Measurements from ENCODE around the gene ACKR4.

The ACKR4 gene

DNA sequence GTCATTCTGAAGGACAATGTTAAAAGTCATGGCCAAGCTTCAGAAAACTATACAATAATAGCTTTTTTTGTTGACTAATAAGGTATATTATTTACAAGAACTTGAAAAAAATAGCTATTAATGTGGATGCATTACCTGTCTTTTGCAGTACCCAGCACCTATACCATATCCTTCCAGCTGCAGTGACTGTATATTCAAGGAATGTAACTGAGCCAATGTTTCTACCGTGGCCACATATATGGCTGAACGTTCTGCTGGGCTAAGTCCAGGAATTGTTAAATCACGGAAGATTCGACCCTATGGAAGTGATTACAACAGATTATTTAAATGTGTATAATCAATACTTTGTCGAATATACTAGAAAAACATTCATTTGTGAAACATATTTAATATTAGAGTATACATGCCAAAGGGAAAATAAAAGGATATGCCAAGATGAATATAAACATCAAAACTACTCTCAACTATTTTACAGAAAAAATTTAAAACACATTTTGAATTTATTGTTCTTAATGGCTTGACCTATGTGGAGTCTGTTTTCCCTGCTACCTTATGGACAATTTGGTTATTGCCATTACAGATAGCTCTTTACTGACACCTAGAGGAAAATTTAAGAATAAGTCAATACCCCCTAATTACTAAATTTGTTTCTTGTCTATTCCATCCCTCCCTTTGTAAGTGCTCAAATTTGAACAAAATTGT, 44.9 kb downstream of the ACKR4 start:
- DNase-seq (ENCODE audit: low read depth in 2 of 2) = no peak

DNA sequence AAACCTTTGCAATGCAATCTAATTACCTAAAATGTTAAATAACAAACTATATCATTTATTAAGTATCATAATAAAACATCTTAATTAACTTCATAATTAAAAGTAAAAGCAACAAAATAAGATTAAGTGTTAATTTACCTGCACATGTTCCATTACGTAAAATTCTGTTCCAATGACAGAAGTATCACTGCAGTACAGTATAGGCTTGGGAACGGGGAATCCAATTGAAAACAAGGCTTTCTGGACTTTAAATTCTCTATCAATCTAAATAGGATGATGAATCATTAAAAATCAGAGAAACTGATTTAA, 45.4 kb downstream of the ACKR4 start:
- DNase-seq (ENCODE audit: low read depth in 2 of 2) = no peak

GRCh38 chr3:132643366-132643765, 46.3 kb downstream of the ACKR4 start:
- DNase-seq (ENCODE audit: low read depth in 2 of 2) = no peak

DNA sequence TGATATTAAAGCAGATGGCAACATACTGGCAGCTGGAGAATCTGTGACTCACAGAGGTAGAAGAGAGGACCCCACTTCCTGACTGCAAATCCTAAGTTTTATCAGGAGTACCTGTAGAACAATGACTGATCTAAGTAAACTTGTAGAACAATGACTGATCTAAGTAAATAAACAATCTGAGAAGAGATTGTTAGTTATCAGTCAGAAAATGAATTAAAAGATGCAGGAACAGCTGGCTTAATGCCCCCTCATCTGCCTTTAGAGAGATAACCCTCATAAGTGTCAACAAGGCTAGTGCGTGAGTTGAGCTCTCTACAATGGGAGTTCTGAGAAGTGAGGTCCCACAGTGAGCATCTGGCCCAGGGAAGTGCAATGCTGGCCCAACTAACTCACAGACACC, 48.0 kb downstream of the ACKR4 start:
- no peak for DNase-seq (ENCODE audit: low read depth in 2 of 2)

- no peak for DNase-seq (ENCODE audit: low read depth in 2 of 2)
These were observed 53.1 kb downstream of the ACKR4 start for GRCh38 chr3:132650153-132650552.

Measured in stimulated activated CD4-positive, alpha-beta T cell treated with anti-CD3 and anti-CD28 coated beads, Interleukin-1b, Interleukin-23, amount 100 ng/mL, for 4 hours (primary cell).